Measurements from ENCODE around the gene TSHZ3. TPM values are rescaled to one million over a fixed set of nuclear protein-coding genes. Genes with fewer than 3 reads are reported as not detected.

TSHZ3 gene
- total RNA-seq, 2 experiments from 2014 or later = 0.94 to 1.5 TPM

GRCh38 chr19:31338069-31338776, 11.0 kb downstream of the TSHZ3 start:
- CTCF ChIA-PET = interaction anchor here (1.3 kb wide), 1 partner anchor 655 kb away, joined by 5 read pairs; no protein-coding TSS in a partner anchor
- H3K27ac Mint-ChIP-seq = no peak overlapping the region
- no peaks in the 10 kb centered on the region for H3K36me3 Mint-ChIP-seq
- H3K27me3 Mint-ChIP-seq = peaks cover 71% of the 10 kb centered on the region
- no peak overlapping the region for H3K4me3 Mint-ChIP-seq
- peaks cover 19% of the 10 kb centered on the region for H3K4me1 Mint-ChIP-seq
- DNase-seq = peak; percentile 53
- H3K9me3 Mint-ChIP-seq (ENCODE audit: low read depth) = no peaks in the 10 kb centered on the region
- peak; percentile 36 for ATAC-seq

GRCh38 chr19:31337008-31337914, 12.0 kb downstream of the TSHZ3 start:
- Mint-ChIP-seq H3K36me3 (no peaks in the 10 kb centered on the region), H3K4me1 (peaks cover 19% of the 10 kb centered on the region), H3K27ac (no peak overlapping the region), H3K4me3 (no peak overlapping the region), H3K9me3 (ENCODE audit: low read depth) (no peaks in the 10 kb centered on the region), H3K27me3 (peaks cover 64% of the 10 kb centered on the region)
- ATAC-seq (no peak), DNase-seq (no peak)
- CTCF ChIA-PET = interaction anchor here (1.3 kb wide), 1 partner anchor 654 kb away, joined by 5 read pairs; no protein-coding TSS in a partner anchor

- Mint-ChIP-seq H3K4me3 (no peak overlapping the region), H3K36me3 (no peaks in the 10 kb centered on the region), H3K27me3 (peaks cover 57% of the 10 kb centered on the region), H3K9me3 (ENCODE audit: low read depth) (no peaks in the 10 kb centered on the region), H3K27ac (no peak overlapping the region), H3K4me1 (peaks cover 16% of the 10 kb centered on the region)
- DNase-seq (no peak), ATAC-seq (no peak)
- CTCF ChIA-PET = no interaction called here
Observed at GRCh38 chr19:31335716-31336115, 13.5 kb downstream of the TSHZ3 start.

- Mint-ChIP-seq H3K9me3 (ENCODE audit: low read depth) (no peaks in the 10 kb centered on the region), H3K4me3 (no peak overlapping the region), H3K27ac (no peak overlapping the region), H3K27me3 (peaks cover 52% of the 10 kb centered on the region), H3K4me1 (peaks cover 9% of the 10 kb centered on the region), H3K36me3 (no peaks in the 10 kb centered on the region)
- ATAC-seq (no peak), DNase-seq (no peak)
- CTCF ChIA-PET = no interaction called here
Observed at GRCh38 chr19:31334849-31335624, 14.2 kb downstream of the TSHZ3 start.

GRCh38 chr19:31334101-31334848, 15.0 kb downstream of the TSHZ3 start:
- Mint-ChIP-seq H3K27ac (no peak overlapping the region), H3K36me3 (no peaks in the 10 kb centered on the region), H3K4me1 (peaks cover 3% of the 10 kb centered on the region), H3K4me3 (no peak overlapping the region), H3K27me3 (peaks cover 46% of the 10 kb centered on the region), H3K9me3 (ENCODE audit: low read depth) (no peaks in the 10 kb centered on the region)
- ATAC-seq (no peak), DNase-seq (no peak)
- CTCF ChIA-PET = interaction anchor here (1.3 kb wide), 1 partner anchor 12 kb away, joined by 3 read pairs; no protein-coding TSS in a partner anchor

- no peak for DNase-seq
- H3K36me3 Mint-ChIP-seq = no peaks in the 10 kb centered on the region
- H3K4me3 Mint-ChIP-seq = no peak overlapping the region
- peaks cover 27% of the 10 kb centered on the region for H3K27me3 Mint-ChIP-seq
- H3K4me1 Mint-ChIP-seq = no peaks in the 10 kb centered on the region
- CTCF ChIA-PET = no interaction called here
- no peak overlapping the region for H3K27ac Mint-ChIP-seq
- H3K9me3 Mint-ChIP-seq (ENCODE audit: low read depth) = no peaks in the 10 kb centered on the region
- ATAC-seq = no peak
Observed at GRCh38 chr19:31332096-31332495, 17.1 kb downstream of the TSHZ3 start.

GRCh38 chr19:31331536-31331935, 17.7 kb downstream of the TSHZ3 start:
- H3K36me3 Mint-ChIP-seq = no peaks in the 10 kb centered on the region
- CTCF ChIA-PET = no interaction called here
- peaks cover 23% of the 10 kb centered on the region for H3K27me3 Mint-ChIP-seq
- no peak for DNase-seq
- H3K9me3 Mint-ChIP-seq (ENCODE audit: low read depth) = no peaks in the 10 kb centered on the region
- H3K4me3 Mint-ChIP-seq = no peak overlapping the region
- H3K4me1 Mint-ChIP-seq = no peaks in the 10 kb centered on the region
- H3K27ac Mint-ChIP-seq = no peak overlapping the region
- ATAC-seq = no peak

- Mint-ChIP-seq H3K27ac (no peak overlapping the region), H3K4me3 (no peak overlapping the region), H3K4me1 (no peaks in the 10 kb centered on the region), H3K27me3 (peaks cover 16% of the 10 kb centered on the region), H3K9me3 (ENCODE audit: low read depth) (no peaks in the 10 kb centered on the region), H3K36me3 (no peaks in the 10 kb centered on the region)
- no peak for DNase-seq
- CTCF ChIA-PET = no interaction called here
- no peak for ATAC-seq
Observed at GRCh38 chr19:31330761-31331160, 18.5 kb downstream of the TSHZ3 start.

- Mint-ChIP-seq H3K4me1 (no peaks in the 10 kb centered on the region), H3K27me3 (peaks cover 11% of the 10 kb centered on the region), H3K9me3 (ENCODE audit: low read depth) (no peaks in the 10 kb centered on the region), H3K4me3 (no peak overlapping the region), H3K27ac (no peak overlapping the region), H3K36me3 (no peaks in the 10 kb centered on the region)
- ATAC-seq (no peak), DNase-seq (no peak)
- CTCF ChIA-PET = no interaction called here
Observed at GRCh38 chr19:31330237-31330636, 19.0 kb downstream of the TSHZ3 start.

- Mint-ChIP-seq H3K36me3 (no peaks in the 10 kb centered on the region), H3K4me3 (no peak overlapping the region), H3K4me1 (no peaks in the 10 kb centered on the region), H3K9me3 (ENCODE audit: low read depth) (no peaks in the 10 kb centered on the region), H3K27ac (no peak overlapping the region), H3K27me3 (peaks cover 7% of the 10 kb centered on the region)
- DNase-seq (no peak), ATAC-seq (no peak)
- CTCF ChIA-PET = no interaction called here
Observed at GRCh38 chr19:31329819-31330218, 19.4 kb downstream of the TSHZ3 start.

- Mint-ChIP-seq H3K4me1 (no peaks in the 10 kb centered on the region), H3K27ac (no peak overlapping the region), H3K4me3 (no peak overlapping the region), H3K9me3 (ENCODE audit: low read depth) (no peaks in the 10 kb centered on the region), H3K27me3 (no peaks in the 10 kb centered on the region), H3K36me3 (no peaks in the 10 kb centered on the region)
- CTCF ChIA-PET = no interaction called here
- ATAC-seq (no peak), DNase-seq (no peak)
Observed at GRCh38 chr19:31328238-31328637, 21.0 kb downstream of the TSHZ3 start.

GRCh38 chr19:31326329-31327028, 22.8 kb downstream of the TSHZ3 start:
- Mint-ChIP-seq H3K9me3 (ENCODE audit: low read depth) (no peaks in the 10 kb centered on the region), H3K4me1 (no peaks in the 10 kb centered on the region), H3K36me3 (no peaks in the 10 kb centered on the region), H3K4me3 (no peak overlapping the region), H3K27me3 (no peaks in the 10 kb centered on the region), H3K27ac (no peak overlapping the region)
- no peak for ATAC-seq
- CTCF ChIA-PET = no interaction called here
- DNase-seq = no peak

Measured in activated CD8-positive, alpha-beta memory T cell treated with anti-CD3 and anti-CD28 coated beads, Interleukin-2, amount 10 ng/mL, durations not matched to agents 7 days and 5 days (primary cell).